ENCODE results near the gene FDX2.

- TF ChIP-seq, protein P1, sequence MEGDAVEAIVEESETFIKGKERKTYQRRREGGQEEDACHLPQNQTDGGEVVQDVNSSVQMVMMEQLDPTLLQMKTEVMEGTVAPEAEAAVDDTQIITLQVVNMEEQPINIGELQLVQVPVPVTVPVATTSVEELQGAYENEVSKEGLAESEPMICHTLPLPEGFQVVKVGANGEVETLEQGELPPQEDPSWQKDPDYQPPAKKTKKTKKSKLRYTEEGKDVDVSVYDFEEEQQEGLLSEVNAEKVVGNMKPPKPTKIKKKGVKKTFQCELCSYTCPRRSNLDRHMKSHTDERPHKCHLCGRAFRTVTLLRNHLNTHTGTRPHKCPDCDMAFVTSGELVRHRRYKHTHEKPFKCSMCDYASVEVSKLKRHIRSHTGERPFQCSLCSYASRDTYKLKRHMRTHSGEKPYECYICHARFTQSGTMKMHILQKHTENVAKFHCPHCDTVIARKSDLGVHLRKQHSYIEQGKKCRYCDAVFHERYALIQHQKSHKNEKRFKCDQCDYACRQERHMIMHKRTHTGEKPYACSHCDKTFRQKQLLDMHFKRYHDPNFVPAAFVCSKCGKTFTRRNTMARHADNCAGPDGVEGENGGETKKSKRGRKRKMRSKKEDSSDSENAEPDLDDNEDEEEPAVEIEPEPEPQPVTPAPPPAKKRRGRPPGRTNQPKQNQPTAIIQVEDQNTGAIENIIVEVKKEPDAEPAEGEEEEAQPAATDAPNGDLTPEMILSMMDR (conservative IDR thresholded peaks at IDR 0.05; ENCODE audit: low read depth in 2 of 2) = no peak
- TF ChIP-seq EZH2 (IDR thresholded peaks at IDR 0.05; ENCODE audit: low read depth, unreplicated experiment) = no peak
- TF ChIP-seq EZH2phosphoT487 (IDR thresholded peaks at IDR 0.05; ENCODE audit: unreplicated experiment) = no peak
- no peak for TF ChIP-seq NANOG (IDR thresholded peaks at IDR 0.05; ENCODE audit: borderline replicate concordance)
- no peak for TF ChIP-seq POLR2AphosphoS5 (IDR thresholded peaks at IDR 0.05; ENCODE audit: low read depth)
- TF ChIP-seq, protein P2, sequence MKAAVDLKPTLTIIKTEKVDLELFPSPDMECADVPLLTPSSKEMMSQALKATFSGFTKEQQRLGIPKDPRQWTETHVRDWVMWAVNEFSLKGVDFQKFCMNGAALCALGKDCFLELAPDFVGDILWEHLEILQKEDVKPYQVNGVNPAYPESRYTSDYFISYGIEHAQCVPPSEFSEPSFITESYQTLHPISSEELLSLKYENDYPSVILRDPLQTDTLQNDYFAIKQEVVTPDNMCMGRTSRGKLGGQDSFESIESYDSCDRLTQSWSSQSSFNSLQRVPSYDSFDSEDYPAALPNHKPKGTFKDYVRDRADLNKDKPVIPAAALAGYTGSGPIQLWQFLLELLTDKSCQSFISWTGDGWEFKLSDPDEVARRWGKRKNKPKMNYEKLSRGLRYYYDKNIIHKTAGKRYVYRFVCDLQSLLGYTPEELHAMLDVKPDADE (IDR thresholded peaks at IDR 0.05) = no peak
- TF ChIP-seq, protein P3, sequence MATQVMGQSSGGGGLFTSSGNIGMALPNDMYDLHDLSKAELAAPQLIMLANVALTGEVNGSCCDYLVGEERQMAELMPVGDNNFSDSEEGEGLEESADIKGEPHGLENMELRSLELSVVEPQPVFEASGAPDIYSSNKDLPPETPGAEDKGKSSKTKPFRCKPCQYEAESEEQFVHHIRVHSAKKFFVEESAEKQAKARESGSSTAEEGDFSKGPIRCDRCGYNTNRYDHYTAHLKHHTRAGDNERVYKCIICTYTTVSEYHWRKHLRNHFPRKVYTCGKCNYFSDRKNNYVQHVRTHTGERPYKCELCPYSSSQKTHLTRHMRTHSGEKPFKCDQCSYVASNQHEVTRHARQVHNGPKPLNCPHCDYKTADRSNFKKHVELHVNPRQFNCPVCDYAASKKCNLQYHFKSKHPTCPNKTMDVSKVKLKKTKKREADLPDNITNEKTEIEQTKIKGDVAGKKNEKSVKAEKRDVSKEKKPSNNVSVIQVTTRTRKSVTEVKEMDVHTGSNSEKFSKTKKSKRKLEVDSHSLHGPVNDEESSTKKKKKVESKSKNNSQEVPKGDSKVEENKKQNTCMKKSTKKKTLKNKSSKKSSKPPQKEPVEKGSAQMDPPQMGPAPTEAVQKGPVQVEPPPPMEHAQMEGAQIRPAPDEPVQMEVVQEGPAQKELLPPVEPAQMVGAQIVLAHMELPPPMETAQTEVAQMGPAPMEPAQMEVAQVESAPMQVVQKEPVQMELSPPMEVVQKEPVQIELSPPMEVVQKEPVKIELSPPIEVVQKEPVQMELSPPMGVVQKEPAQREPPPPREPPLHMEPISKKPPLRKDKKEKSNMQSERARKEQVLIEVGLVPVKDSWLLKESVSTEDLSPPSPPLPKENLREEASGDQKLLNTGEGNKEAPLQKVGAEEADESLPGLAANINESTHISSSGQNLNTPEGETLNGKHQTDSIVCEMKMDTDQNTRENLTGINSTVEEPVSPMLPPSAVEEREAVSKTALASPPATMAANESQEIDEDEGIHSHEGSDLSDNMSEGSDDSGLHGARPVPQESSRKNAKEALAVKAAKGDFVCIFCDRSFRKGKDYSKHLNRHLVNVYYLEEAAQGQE (IDR thresholded peaks at IDR 0.05; ENCODE audit: unreplicated experiment) = no peak
- TF ChIP-seq CREB1 (CRISPR knock-in tag; IDR thresholded peaks at IDR 0.05; ENCODE audit: low read depth) = no peak
- no peak for TF ChIP-seq ZNF114 (CRISPR knock-in tag; IDR thresholded peaks at IDR 0.05)
- TF ChIP-seq JUNB (IDR thresholded peaks at IDR 0.05; ENCODE audit: unreplicated experiment) = no peak
These were observed 47.7 kb downstream of the FDX2 start for GRCh38 chr19:10268071-10268470.
